ENCODE results near the gene MCAT.

The MCAT gene

GRCh38 chr22:43134553-43134952 is 8.6 kb downstream of the MCAT start:
- no peak for DNase-seq (ENCODE audit: low read depth)
- no peak overlapping the region for H3K4me3 ChIP-seq (ENCODE audit: control insufficient read depth, low read depth, low read length)
- no peak for TF ChIP-seq CTCF (IDR thresholded peaks at IDR 0.05; ENCODE audit: control insufficient read depth, insufficient read depth, low read depth, low read length, missing control alignments)

GRCh38 chr22:43133401-43133800 is 9.8 kb downstream of the MCAT start:
- TF ChIP-seq CTCF (IDR thresholded peaks at IDR 0.05; ENCODE audit: control insufficient read depth, insufficient read depth, low read depth, low read length, missing control alignments), result no peak
- no peak overlapping the region for H3K4me3 ChIP-seq (ENCODE audit: control insufficient read depth, low read depth, low read length)
- no peak for DNase-seq (ENCODE audit: low read depth)

GRCh38 chr22:43131773-43132501 is 11.3 kb downstream of the MCAT start:
- TF ChIP-seq CTCF (IDR thresholded peaks at IDR 0.05; ENCODE audit: control insufficient read depth, insufficient read depth, low read depth, low read length, missing control alignments), result no peak
- no peak overlapping the region for H3K4me3 ChIP-seq (ENCODE audit: control insufficient read depth, low read depth, low read length)
- DNase-seq (ENCODE audit: low read depth), result no peak

GRCh38 chr22:43129426-43130425 is 13.5 kb downstream of the MCAT start:
- H3K4me3 ChIP-seq (ENCODE audit: control insufficient read depth, low read depth, low read length), result no peak overlapping the region
- DNase-seq (ENCODE audit: low read depth), result no peak
- no peak for TF ChIP-seq CTCF (IDR thresholded peaks at IDR 0.05; ENCODE audit: control insufficient read depth, insufficient read depth, low read depth, low read length, missing control alignments)

- no peak for TF ChIP-seq CTCF (IDR thresholded peaks at IDR 0.05; ENCODE audit: control insufficient read depth, insufficient read depth, low read depth, low read length, missing control alignments)
- H3K4me3 ChIP-seq (ENCODE audit: control insufficient read depth, low read depth, low read length), result no peak overlapping the region
- no peak for DNase-seq (ENCODE audit: low read depth)
Observed at GRCh38 chr22:43128928-43129424, 14.2 kb downstream of the MCAT start.

GRCh38 chr22:43128116-43128515 is 15.1 kb downstream of the MCAT start:
- TF ChIP-seq CTCF (IDR thresholded peaks at IDR 0.05; ENCODE audit: control insufficient read depth, insufficient read depth, low read depth, low read length, missing control alignments), result no peak
- H3K4me3 ChIP-seq (ENCODE audit: control insufficient read depth, low read depth, low read length), result no peak overlapping the region
- no peak for DNase-seq (ENCODE audit: low read depth)

Measured in AG09309 (cell line).